ENCODE measurements around the gene HLA-DQA1.
"Not testable (repeated sequence)": the region's sequence is repeated elsewhere in the genome, so short reads cannot be mapped to it uniquely, and the experiment has no call there.

DNA sequence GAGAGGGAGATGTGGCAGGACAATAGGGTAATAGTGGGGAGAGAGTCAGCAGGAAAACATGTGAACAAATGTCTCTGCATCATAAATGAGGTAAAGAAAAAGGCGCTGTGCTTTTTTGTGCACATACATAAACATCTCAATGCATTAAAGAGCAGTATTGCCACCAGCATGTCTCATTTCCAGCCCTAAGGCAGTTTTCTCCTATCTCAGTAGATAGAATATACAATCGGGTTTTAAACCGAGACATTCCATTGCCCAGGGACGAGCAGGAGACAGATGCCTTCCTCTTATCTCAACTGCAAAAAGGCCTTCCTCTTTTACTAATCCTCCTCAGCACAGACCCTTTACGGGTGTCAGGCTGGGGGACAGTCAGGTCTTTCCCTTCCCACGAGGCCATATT, 20.1 kb downstream of the HLA-DQA1 start:
- TF ChIP-seq, protein P1, sequence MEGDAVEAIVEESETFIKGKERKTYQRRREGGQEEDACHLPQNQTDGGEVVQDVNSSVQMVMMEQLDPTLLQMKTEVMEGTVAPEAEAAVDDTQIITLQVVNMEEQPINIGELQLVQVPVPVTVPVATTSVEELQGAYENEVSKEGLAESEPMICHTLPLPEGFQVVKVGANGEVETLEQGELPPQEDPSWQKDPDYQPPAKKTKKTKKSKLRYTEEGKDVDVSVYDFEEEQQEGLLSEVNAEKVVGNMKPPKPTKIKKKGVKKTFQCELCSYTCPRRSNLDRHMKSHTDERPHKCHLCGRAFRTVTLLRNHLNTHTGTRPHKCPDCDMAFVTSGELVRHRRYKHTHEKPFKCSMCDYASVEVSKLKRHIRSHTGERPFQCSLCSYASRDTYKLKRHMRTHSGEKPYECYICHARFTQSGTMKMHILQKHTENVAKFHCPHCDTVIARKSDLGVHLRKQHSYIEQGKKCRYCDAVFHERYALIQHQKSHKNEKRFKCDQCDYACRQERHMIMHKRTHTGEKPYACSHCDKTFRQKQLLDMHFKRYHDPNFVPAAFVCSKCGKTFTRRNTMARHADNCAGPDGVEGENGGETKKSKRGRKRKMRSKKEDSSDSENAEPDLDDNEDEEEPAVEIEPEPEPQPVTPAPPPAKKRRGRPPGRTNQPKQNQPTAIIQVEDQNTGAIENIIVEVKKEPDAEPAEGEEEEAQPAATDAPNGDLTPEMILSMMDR (IDR thresholded peaks at IDR 0.05): not testable (repeated sequence)
- TF ChIP-seq POLR2A (IDR thresholded peaks at IDR 0.05); POLR2AphosphoS5 (IDR thresholded peaks at IDR 0.05; ENCODE audit: insufficient read depth in 1 of 2, low read depth in 1 of 2): not testable (repeated sequence)
